A673 (cell line): ENCODE results near the gene CD86. TPM values are rescaled to one million over a fixed set of nuclear protein-coding genes. Genes with fewer than 3 reads are reported as not detected.

Source experiments
- BruUV-seq: library from RNA; stranded (reverse); fragments of 400-500 nt; replicated peaks from 2 replicates; lab custom pipeline; 2021; lab: Mats Ljungman, UMichigan
- CTCF ChIA-PET: fragments of 300-600 bp; sonication (Branson Sonifier 250); formaldehyde crosslinking; loops from one replicate; lab custom pipeline; 2022; ENCODE audit warnings: antibody characterized with exemption; lab: Charles Lee
- POLR2A ChIA-PET: fragments of 300-600 bp; sonication (Branson Sonifier 250); formaldehyde crosslinking; loops from one replicate; lab custom pipeline; 2022; ENCODE audit warnings: antibody characterized with exemption; ENCODE audit not compliant: low non-redundant PET; lab: Charles Lee
- DNase-seq: peaks from one replicate; pipeline ENCODE4 v3.0.0-alpha.2; 2015; ENCODE audit warnings: low spot score
- H3K27ac ChIP-seq: fragments of 200-600 bp; sonication (generic); 2 replicates; pipeline ENCODE4 v1.5.1; 2016; ENCODE audit warnings: mixed run types, low read depth, mild to moderate bottlenecking, mixed read lengths, antibody characterized with exemption, low read length; ENCODE audit not compliant: poor library complexity, severe bottlenecking
- H3K27me3 ChIP-seq: fragments of 200-600 bp; sonication (generic); replicated peaks from 2 replicates; pipeline ENCODE4 v1.6.1; 2017; ENCODE audit warnings: mixed run types, low read depth, mild to moderate bottlenecking, mixed read lengths, antibody characterized with exemption, low read length; ENCODE audit not compliant: insufficient read depth, poor library complexity
- H3K36me3 ChIP-seq: fragments of 200-600 bp; sonication (generic); 2 replicates; pipeline ENCODE4 v1.6.1; 2016; ENCODE audit warnings: mixed run types, mild to moderate bottlenecking, mixed read lengths, antibody characterized with exemption, low read length; ENCODE audit not compliant: insufficient read depth, poor library complexity, severe bottlenecking
- H3K4me1 ChIP-seq: fragments of 200-600 bp; sonication (generic); 2 replicates; pipeline ENCODE4 v1.6.1; 2017; ENCODE audit warnings: mixed run types, mild to moderate bottlenecking, mixed read lengths, antibody characterized with exemption, low read length; ENCODE audit not compliant: insufficient read depth, poor library complexity, severe bottlenecking
- H3K4me3 ChIP-seq: fragments of 200-600 bp; sonication (generic); 2 replicates; pipeline ENCODE4 v1.5.1; 2016; ENCODE audit warnings: low read depth, mixed run types, mild to moderate bottlenecking, mixed read lengths, low read length; ENCODE audit not compliant: poor library complexity, severe bottlenecking
- H3K9me3 ChIP-seq: fragments of 200-600 bp; sonication (generic); 2 replicates; pipeline ENCODE4 v1.6.1; 2016; ENCODE audit warnings: mixed run types, low read depth, mild to moderate bottlenecking, mixed read lengths, antibody characterized with exemption, low read length; ENCODE audit not compliant: poor library complexity, severe bottlenecking
- EZH2 ChIP-seq: fragments of 200-600 bp; sonication (generic); IDR thresholded peaks from 2 replicates; pipeline ENCODE4 v1.6.1; 2017; ENCODE audit warnings: borderline replicate concordance, low read depth, mild to moderate bottlenecking, mixed read lengths, antibody characterized with exemption, low read length; ENCODE audit not compliant: poor library complexity, severe bottlenecking
- intact Hi-C: fragments of 100-400 bp; cut with micrococcal nuclease; formaldehyde crosslinking; loops from one replicate; pipeline ENCODE4 v1.10.0; 2022; ENCODE audit not compliant: unreplicated experiment
- total RNA-seq: library from RNA; stranded (reverse); gene quantifications from 2 replicates; pipeline ENCODE4 v1.2.3, GENCODE V29; 2021
- TF ChIP-seq, protein P1 (sequence below): fragments of 300-800, 200-600 bp; sonication (generic); conservative IDR thresholded peaks from 2 replicates; pipeline ENCODE4 v1.5.1; 2017; ENCODE audit warnings: low read depth, mild to moderate bottlenecking, antibody characterized with exemption, low read length, moderate library complexity, mixed read lengths

The CD86 gene
- total RNA-seq, 1 experiment from 2014 or later: not detected

DNA sequence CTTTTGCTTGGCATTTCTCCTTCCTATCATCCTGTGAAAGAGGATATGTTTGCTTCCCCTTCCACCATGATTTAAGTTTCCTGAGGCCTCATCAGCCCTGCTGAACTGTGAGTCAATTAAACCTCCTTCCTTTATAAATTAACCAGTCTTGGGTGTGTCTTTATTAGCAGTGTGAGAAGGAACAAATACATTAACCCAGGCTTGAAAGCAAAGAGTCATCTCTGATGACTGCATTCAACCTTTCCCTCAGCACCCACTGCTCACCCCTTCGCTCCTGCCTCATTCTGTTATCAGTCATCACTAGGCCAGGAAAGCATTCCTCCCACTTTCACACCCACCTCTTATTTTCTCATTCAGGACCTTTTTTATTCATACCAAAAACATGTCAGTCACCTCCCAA is 68.7 kb downstream of the CD86 start:
- Histone ChIP-seq H3K36me3 (no peaks in the 10 kb centered on the region), H3K4me3 (no peak overlapping the region), H3K4me1 (no peaks in the 10 kb centered on the region), H3K27me3 (peaks cover 30% of the 10 kb centered on the region), H3K9me3 (no peaks in the 10 kb centered on the region), H3K27ac (no peak overlapping the region)
- intact Hi-C loops: no loop called here
- no peak for DNase-seq
- ChIA-PET POLR2A (no interaction called here), CTCF (no interaction called here)
- BruUV-seq: no TSS peak
- TF ChIP-seq, protein P1, sequence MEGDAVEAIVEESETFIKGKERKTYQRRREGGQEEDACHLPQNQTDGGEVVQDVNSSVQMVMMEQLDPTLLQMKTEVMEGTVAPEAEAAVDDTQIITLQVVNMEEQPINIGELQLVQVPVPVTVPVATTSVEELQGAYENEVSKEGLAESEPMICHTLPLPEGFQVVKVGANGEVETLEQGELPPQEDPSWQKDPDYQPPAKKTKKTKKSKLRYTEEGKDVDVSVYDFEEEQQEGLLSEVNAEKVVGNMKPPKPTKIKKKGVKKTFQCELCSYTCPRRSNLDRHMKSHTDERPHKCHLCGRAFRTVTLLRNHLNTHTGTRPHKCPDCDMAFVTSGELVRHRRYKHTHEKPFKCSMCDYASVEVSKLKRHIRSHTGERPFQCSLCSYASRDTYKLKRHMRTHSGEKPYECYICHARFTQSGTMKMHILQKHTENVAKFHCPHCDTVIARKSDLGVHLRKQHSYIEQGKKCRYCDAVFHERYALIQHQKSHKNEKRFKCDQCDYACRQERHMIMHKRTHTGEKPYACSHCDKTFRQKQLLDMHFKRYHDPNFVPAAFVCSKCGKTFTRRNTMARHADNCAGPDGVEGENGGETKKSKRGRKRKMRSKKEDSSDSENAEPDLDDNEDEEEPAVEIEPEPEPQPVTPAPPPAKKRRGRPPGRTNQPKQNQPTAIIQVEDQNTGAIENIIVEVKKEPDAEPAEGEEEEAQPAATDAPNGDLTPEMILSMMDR: no peak
- TF ChIP-seq EZH2: no peak

DNA sequence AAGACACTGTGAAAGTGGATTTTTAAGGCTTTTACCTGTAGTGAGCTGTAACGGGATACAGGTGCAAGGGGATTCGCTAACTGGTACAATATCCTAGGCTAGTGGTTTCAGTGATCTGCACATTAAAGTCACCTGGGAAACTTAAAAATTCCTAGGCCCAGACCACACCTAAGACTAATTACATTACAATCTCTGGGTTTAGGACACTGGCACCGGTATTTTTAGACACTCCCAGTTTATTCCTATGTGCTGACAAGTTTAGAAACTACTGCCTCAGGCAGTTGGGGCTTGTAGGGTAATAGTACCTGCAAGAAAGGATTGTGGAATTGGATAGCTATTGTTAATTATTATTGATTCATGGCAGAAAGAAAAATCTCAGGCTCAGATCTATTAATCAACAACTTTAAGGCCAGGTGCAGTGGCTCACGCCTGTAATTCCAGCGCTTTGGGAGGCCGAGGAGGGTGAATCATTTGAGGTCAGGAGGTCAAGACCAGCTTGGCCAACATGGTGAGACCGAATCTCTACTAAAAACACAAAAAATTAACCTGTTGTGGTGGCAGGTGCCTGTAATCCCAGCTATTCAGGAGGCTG is 77.9 kb downstream of the CD86 start:
- no peak for TF ChIP-seq EZH2
- TF ChIP-seq, protein P1: no peak
- H3K4me1 ChIP-seq: no peaks in the 10 kb centered on the region
- DNase-seq: no peak
- POLR2A ChIA-PET: no interaction called here
- intact Hi-C loops: no loop called here
- H3K9me3 ChIP-seq: no peaks in the 10 kb centered on the region
- H3K27me3 ChIP-seq: no peaks in the 10 kb centered on the region
- H3K36me3 ChIP-seq: no peaks in the 10 kb centered on the region
- CTCF ChIA-PET: no interaction called here
- BruUV-seq: no TSS peak
- H3K4me3 ChIP-seq: no peak overlapping the region
- H3K27ac ChIP-seq: no peak overlapping the region

DNA sequence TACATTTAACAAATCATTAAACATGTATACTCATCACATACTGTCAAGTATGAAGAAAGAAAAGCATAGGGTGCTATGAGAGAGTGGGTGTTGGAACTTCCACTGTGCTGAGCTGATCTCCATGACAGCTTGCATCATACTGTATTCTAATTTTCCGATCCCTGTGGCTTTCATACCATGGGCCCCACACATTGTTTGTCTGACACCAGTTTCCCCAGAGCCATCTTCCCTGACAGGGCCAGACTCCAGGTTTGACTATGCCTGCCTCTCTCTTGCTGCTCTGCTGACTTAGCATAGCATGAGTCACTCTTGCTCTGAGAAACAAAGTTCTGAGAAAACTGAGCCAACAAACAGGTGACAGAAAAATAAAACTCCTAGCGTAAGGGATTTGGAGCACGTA is 91.3 kb downstream of the CD86 start:
- Histone ChIP-seq H3K36me3 (no peaks in the 10 kb centered on the region), H3K4me1 (no peaks in the 10 kb centered on the region), H3K27ac (no peak overlapping the region), H3K4me3 (no peak overlapping the region), H3K27me3 (no peaks in the 10 kb centered on the region), H3K9me3 (no peaks in the 10 kb centered on the region)
- ChIA-PET CTCF (no interaction called here), POLR2A (no interaction called here)
- BruUV-seq: no TSS peak
- DNase-seq: no peak
- TF ChIP-seq EZH2: no peak
- TF ChIP-seq, protein P1: no peak
- intact Hi-C loops: no loop called here
